Measurements from ENCODE around the gene EIF5. TPM values are rescaled to one million over a fixed set of nuclear protein-coding genes. Genes with fewer than 3 reads are reported as not detected.

EIF5 gene
- total and polyA plus RNA-seq, 12 donors, result 35.7 to 555 (median 236) TPM

DNA sequence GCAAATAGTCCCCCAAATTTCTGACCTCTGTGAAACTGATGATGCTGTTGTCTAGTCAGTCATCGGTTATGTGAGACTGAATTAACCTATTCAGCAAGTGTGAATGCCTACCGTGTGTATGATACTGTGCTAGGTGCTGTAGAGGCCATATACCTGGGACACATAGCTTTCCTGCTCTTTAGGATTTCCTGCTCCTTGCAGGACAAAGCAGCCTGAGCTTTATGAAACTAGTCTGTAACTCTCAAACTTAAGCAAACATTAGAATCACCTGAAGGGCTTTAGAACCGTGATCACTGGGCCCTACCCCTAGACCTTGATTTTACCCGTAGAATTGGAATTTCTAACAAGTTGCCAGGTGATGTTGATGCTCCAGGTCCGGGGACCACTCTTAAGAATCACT lies 58.1 kb downstream of the EIF5 start:
- intact Hi-C loops (cut with DNase I), result no loop called here
- H3K4me1 ChIP-seq (replicated peaks in 1 of 2), result peaks cover 55 to 85% of the 10 kb centered on the region in 2 donors
- no peaks in the 10 kb centered on the region for H3K27me3 ChIP-seq
- no peak for DNase-seq
- H3K36me3 ChIP-seq (replicated peaks in 1 of 2), result no peaks in the 10 kb centered on the region
- no peak overlapping the region for H3K4me3 ChIP-seq
- TF ChIP-seq POLR2A (IDR thresholded peaks at IDR 0.05), result no peak
- TF ChIP-seq, protein P1, sequence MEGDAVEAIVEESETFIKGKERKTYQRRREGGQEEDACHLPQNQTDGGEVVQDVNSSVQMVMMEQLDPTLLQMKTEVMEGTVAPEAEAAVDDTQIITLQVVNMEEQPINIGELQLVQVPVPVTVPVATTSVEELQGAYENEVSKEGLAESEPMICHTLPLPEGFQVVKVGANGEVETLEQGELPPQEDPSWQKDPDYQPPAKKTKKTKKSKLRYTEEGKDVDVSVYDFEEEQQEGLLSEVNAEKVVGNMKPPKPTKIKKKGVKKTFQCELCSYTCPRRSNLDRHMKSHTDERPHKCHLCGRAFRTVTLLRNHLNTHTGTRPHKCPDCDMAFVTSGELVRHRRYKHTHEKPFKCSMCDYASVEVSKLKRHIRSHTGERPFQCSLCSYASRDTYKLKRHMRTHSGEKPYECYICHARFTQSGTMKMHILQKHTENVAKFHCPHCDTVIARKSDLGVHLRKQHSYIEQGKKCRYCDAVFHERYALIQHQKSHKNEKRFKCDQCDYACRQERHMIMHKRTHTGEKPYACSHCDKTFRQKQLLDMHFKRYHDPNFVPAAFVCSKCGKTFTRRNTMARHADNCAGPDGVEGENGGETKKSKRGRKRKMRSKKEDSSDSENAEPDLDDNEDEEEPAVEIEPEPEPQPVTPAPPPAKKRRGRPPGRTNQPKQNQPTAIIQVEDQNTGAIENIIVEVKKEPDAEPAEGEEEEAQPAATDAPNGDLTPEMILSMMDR (IDR thresholded peaks at IDR 0.05), result no peak
- H3K27ac ChIP-seq, result peak overlapping the region in 2 of 5 donors; percentile 3 to 32
- H3K9me3 ChIP-seq (replicated peaks in 1 of 3), result no peaks in the 10 kb centered on the region
- WGBS, 4 donors, result 67 to 72% (median 70%) methylated on average over 5 of the region's 5 CpGs

DNA sequence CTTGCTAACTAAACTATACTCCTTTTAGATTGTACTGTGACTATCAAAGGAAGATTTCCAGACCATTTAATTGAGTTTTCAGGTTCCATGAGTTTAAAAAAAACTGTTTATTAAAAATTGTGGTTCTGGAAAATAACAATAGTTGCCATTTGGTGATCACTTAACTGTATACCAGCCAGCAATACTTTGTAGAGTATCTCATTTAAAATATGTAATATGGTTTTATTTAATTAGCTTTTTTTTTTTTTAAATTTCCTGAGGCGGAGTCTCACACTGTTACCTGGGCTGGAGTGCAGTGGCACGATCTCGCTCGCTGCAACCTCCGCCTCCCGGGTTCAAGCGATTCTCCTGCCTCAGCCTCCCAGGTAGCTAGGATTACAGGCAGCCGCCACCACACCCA lies 58.5 kb downstream of the EIF5 start:
- TF ChIP-seq POLR2A (IDR thresholded peaks at IDR 0.05), result no peak
- TF ChIP-seq, protein P1 (IDR thresholded peaks at IDR 0.05), result no peak
- peaks cover 52 to 80% of the 10 kb centered on the region in 2 donors for H3K4me1 ChIP-seq (replicated peaks in 1 of 2)
- H3K36me3 ChIP-seq (replicated peaks in 1 of 2), result no peaks in the 10 kb centered on the region

DNA sequence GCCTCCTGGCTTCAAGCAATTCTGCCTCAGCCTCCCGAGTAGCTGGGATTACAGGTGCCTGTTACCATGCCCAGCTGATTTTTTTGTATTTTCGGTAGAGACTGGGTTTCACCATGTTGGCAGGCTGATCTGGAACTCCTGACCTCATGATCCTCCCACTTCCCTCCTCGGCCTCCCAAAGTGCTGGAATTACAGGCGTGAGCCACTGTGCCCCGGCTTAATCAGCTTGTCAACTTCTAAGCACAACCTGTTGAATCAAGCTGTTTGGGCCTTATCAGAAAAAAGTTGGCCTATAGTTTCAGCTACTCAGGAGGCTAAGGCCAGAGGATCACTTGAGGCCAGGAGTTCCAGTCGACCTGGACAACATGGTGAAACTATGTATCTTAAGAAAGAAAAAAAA lies 59.0 kb downstream of the EIF5 start:
- H3K27ac ChIP-seq, result peak overlapping the region in 2 of 5 donors; percentile 73 to 76
- peak in 1 of 7 donors; percentile 22 for DNase-seq
- H3K27me3 ChIP-seq, result no peaks in the 10 kb centered on the region
- H3K4me1 ChIP-seq (replicated peaks in 1 of 2), result peaks cover 52 to 79% of the 10 kb centered on the region in 2 donors
- intact Hi-C loops (cut with DNase I), result no loop called here
- TF ChIP-seq, protein P1 (IDR thresholded peaks at IDR 0.05), result no peak
- no peak for TF ChIP-seq POLR2A (IDR thresholded peaks at IDR 0.05)
- H3K36me3 ChIP-seq (replicated peaks in 1 of 2), result no peaks in the 10 kb centered on the region
- no peaks in the 10 kb centered on the region for H3K9me3 ChIP-seq (replicated peaks in 1 of 3)
- H3K4me3 ChIP-seq, result peak overlapping the region in 1 of 4 donors; percentile 22
- WGBS, 4 donors, result 51 to 57% (median 56%) methylated on average over 6 of the region's 6 CpGs

More for the DNA sequence above, 58.5 kb downstream of the EIF5 start:
- 89 to 100% (median 96%) methylated on average over 8 of the region's 8 CpGs for WGBS, 4 donors
- Histone ChIP-seq H3K27me3 (no peaks in the 10 kb centered on the region), H3K4me3 (no peak overlapping the region), H3K27ac (peak overlapping the region in 2 of 5 donors; percentile 73 to 76), H3K9me3 (replicated peaks in 1 of 3) (no peaks in the 10 kb centered on the region)
- no peak for DNase-seq
- intact Hi-C loops (cut with DNase I), result no loop called here

DNA sequence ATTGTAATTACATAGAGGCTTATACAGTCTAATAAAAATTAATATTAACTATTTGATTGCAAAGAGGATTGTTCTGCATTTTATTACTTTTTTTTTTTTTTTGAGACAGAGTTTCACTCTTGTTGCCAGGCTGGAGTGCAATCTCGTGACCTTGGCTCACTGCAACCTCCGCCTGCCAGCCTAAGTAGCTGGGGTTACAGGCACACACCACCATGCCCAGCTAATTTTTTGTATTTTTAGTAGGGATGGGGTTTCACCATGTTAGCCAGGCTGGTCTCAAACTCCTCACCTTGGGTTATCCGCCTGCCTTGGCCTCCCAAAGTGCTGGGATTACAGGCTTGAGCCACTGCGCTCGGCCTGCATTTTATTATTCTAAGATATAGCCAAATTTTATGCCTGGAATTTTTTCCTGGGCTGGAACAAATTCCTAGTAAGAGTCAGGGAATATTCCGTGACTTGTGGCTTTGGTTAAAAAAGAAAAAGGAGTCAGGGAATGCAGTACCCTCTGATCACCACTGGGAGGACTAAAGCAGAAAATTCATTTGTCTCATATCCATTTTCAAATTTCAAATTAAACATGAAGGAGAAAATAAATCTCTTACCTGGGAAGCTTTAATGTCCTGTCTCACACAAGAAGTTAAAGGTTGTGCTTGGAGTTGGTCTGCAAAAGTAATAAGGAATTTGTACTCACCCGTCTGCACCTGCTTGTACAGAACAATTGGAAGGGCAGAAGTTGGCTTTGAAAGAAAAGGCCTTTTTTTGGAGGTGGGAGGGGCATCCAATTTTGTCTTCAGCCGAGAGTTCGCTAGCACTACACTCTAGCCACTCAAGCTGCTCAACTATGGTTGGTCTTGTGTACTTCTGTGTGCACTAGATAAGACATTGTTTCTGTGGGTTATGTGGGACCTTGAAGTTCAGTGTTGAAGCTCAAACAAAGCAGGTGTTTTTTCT lies 59.9 kb downstream of the EIF5 start:
- H3K9me3 ChIP-seq (replicated peaks in 1 of 3), result no peaks in the 10 kb centered on the region
- peaks cover 58 to 79% of the 10 kb centered on the region in 2 donors for H3K4me1 ChIP-seq (replicated peaks in 1 of 2)
- peak overlapping the region; percentile 26 to 87 (median 73) for H3K27ac ChIP-seq
- peak in 4 of 7 donors; percentile 52 to 70 (median 62) for DNase-seq
- H3K4me3 ChIP-seq, result peak overlapping the region in 1 of 4 donors; percentile 22
- WGBS, 4 donors, result 15 to 29% (median 26%) methylated on average over 9 of the region's 9 CpGs
- no peaks in the 10 kb centered on the region for H3K36me3 ChIP-seq (replicated peaks in 1 of 2)
- no peaks in the 10 kb centered on the region for H3K27me3 ChIP-seq
- intact Hi-C loops (cut with DNase I), result no loop called here
- no peak for TF ChIP-seq POLR2A (IDR thresholded peaks at IDR 0.05)
- TF ChIP-seq, protein P1 (IDR thresholded peaks at IDR 0.05), result peak; percentile 73 to 88 (median 82)
